NT2/D1 (cell line): ENCODE measurements around the gene PLEKHG5.
"Not testable (repeated sequence)": the region's sequence is repeated elsewhere in the genome, so short reads cannot be mapped to it uniquely, and the experiment has no call there.

Source experiments
- SUZ12 ChIP-seq: IDR thresholded peaks from 2 replicates; pipeline ENCODE4 v1.6.1; 2011; ENCODE audit not compliant: insufficient read length, insufficient read depth; ENCODE audit errors: extremely low read depth
- YY1 ChIP-seq: IDR thresholded peaks from 2 replicates; pipeline ENCODE4 v1.6.1; 2011; ENCODE audit not compliant: insufficient read length, insufficient read depth
- ZNF274 ChIP-seq: IDR thresholded peaks from 2 replicates; pipeline ENCODE4 v1.6.1; 2011; ENCODE audit warnings: mild to moderate bottlenecking, low read depth, low read length

DNA sequence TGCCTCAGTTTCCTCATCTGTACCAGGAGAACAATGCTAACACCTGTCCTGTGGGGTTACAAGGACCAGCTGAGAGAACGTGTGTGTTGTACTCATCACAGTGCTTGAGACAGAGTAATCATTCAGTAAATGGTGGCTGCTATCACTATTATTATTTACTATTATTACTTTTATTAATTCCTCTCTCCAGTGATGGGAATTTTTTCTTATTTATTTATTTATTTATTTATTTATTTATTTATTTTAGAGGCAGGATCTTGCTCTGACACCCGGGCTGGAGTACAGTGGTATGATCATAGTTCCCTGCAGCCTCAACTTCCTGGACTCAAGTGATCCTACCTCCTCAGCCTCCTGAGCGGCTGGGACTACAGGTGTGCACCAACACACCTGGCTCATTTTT lies 55.2 kb downstream of the PLEKHG5 start:
- TF ChIP-seq ZNF274, SUZ12, YY1: not testable (repeated sequence)
